ENCODE data around the gene CDC20. TPM values are rescaled to one million over a fixed set of nuclear protein-coding genes. Genes with fewer than 3 reads are reported as not detected.
A peak's percentile ranks its signal among the peaks of the same experiment; 100 is the strongest.

Gene CDC20
- total and polyA plus RNA-seq, 3 experiments from 2014 or later = 0.37 to 129 (median 118) TPM

GRCh38 chr1:43338001-43338400, 20.8 kb upstream of the CDC20 start:
- H3K4me1 Mint-ChIP-seq = no peaks in the 10 kb centered on the region
- no peak for DNase-seq
- ChIA-PET POLR2A (no interaction called here), CTCF (no interaction called here)
- no peaks in the 10 kb centered on the region for H3K9me3 ChIP-seq (ENCODE audit: low read length)
- no peaks in the 10 kb centered on the region for H3K36me3 Mint-ChIP-seq
- H3K27ac ChIP-seq (ENCODE audit: low read depth, low read length) = no peak overlapping the region
- H3K4me1 ChIP-seq (ENCODE audit: insufficient read depth, low read length) = no peaks in the 10 kb centered on the region
- no peaks in the 10 kb centered on the region for H3K27me3 ChIP-seq (ENCODE audit: insufficient read depth, low read length, poor library complexity, severe bottlenecking)
- H3K36me3 ChIP-seq (ENCODE audit: insufficient read depth, low read length) = no peaks in the 10 kb centered on the region
- H3K4me3 Mint-ChIP-seq = no peak overlapping the region
- H3K27ac Mint-ChIP-seq = no peak overlapping the region
- no peak overlapping the region for H3K4me3 ChIP-seq (ENCODE audit: low read length)
- H3K27me3 Mint-ChIP-seq = no peaks in the 10 kb centered on the region
- H3K9me3 Mint-ChIP-seq = no peaks in the 10 kb centered on the region

- no peak for DNase-seq
- H3K36me3 ChIP-seq (ENCODE audit: insufficient read depth, low read length) = no peaks in the 10 kb centered on the region
- no peaks in the 10 kb centered on the region for H3K9me3 Mint-ChIP-seq
- no peaks in the 10 kb centered on the region for H3K36me3 Mint-ChIP-seq
- H3K4me1 ChIP-seq (ENCODE audit: insufficient read depth, low read length) = no peaks in the 10 kb centered on the region
- no peaks in the 10 kb centered on the region for H3K27me3 ChIP-seq (ENCODE audit: insufficient read depth, low read length, poor library complexity, severe bottlenecking)
- H3K4me3 Mint-ChIP-seq = no peak overlapping the region
- H3K27ac Mint-ChIP-seq = no peak overlapping the region
- no peaks in the 10 kb centered on the region for H3K9me3 ChIP-seq (ENCODE audit: low read length)
- no peak overlapping the region for H3K4me3 ChIP-seq (ENCODE audit: low read length)
- CTCF ChIA-PET = no interaction called here
- POLR2A ChIA-PET = no interaction called here
- no peaks in the 10 kb centered on the region for H3K4me1 Mint-ChIP-seq
- H3K27me3 Mint-ChIP-seq = no peaks in the 10 kb centered on the region
- no peak overlapping the region for H3K27ac ChIP-seq (ENCODE audit: low read depth, low read length)
Measured at GRCh38 chr1:43339584-43340232, 19.1 kb upstream of the CDC20 start.

GRCh38 chr1:43340559-43340958, 18.2 kb upstream of the CDC20 start:
- POLR2A ChIA-PET = no interaction called here
- Histone ChIP-seq H3K27ac (ENCODE audit: low read depth, low read length) (no peak overlapping the region), H3K4me3 (ENCODE audit: low read length) (no peak overlapping the region), H3K4me1 (ENCODE audit: insufficient read depth, low read length) (no peaks in the 10 kb centered on the region), H3K9me3 (ENCODE audit: low read length) (no peaks in the 10 kb centered on the region), H3K27me3 (ENCODE audit: insufficient read depth, low read length, poor library complexity, severe bottlenecking) (no peaks in the 10 kb centered on the region), H3K36me3 (ENCODE audit: insufficient read depth, low read length) (no peaks in the 10 kb centered on the region)
- CTCF ChIA-PET = no interaction called here
- H3K36me3 Mint-ChIP-seq = no peaks in the 10 kb centered on the region
- no peak overlapping the region for H3K4me3 Mint-ChIP-seq
- peak overlapping the region in 1 of 8 donors; percentile 21 for H3K27ac Mint-ChIP-seq
- H3K4me1 Mint-ChIP-seq = no peaks in the 10 kb centered on the region
- no peak for DNase-seq
- no peaks in the 10 kb centered on the region for H3K9me3 Mint-ChIP-seq
- H3K27me3 Mint-ChIP-seq = no peaks in the 10 kb centered on the region

- H3K27me3 Mint-ChIP-seq = no peaks in the 10 kb centered on the region
- H3K36me3 ChIP-seq (ENCODE audit: insufficient read depth, low read length) = no peaks in the 10 kb centered on the region
- peak overlapping the region in 2 of 8 donors; percentile 4 to 6 for H3K27ac Mint-ChIP-seq
- H3K9me3 Mint-ChIP-seq = no peaks in the 10 kb centered on the region
- CTCF ChIA-PET = no interaction called here
- no peak overlapping the region for H3K4me3 ChIP-seq (ENCODE audit: low read length)
- peaks cover under 1% of the 10 kb centered on the region for H3K4me1 ChIP-seq (ENCODE audit: insufficient read depth, low read length)
- POLR2A ChIA-PET = no interaction called here
- H3K27me3 ChIP-seq (ENCODE audit: insufficient read depth, low read length, poor library complexity, severe bottlenecking) = no peaks in the 10 kb centered on the region
- H3K27ac ChIP-seq (ENCODE audit: low read depth, low read length) = no peak overlapping the region
- peaks cover under 1 to 3% (median 3%) of the 10 kb centered on the region in 3 donors for H3K4me1 Mint-ChIP-seq
- no peak overlapping the region for H3K4me3 Mint-ChIP-seq
- H3K9me3 ChIP-seq (ENCODE audit: low read length) = no peaks in the 10 kb centered on the region
- H3K36me3 Mint-ChIP-seq = no peaks in the 10 kb centered on the region
- no peak for DNase-seq
Measured at GRCh38 chr1:43344267-43344850, 14.4 kb upstream of the CDC20 start.

GRCh38 chr1:43345120-43345519, 13.7 kb upstream of the CDC20 start:
- H3K27me3 ChIP-seq (ENCODE audit: insufficient read depth, low read length, poor library complexity, severe bottlenecking) = no peaks in the 10 kb centered on the region
- H3K36me3 Mint-ChIP-seq = no peaks in the 10 kb centered on the region
- H3K36me3 ChIP-seq (ENCODE audit: insufficient read depth, low read length) = no peaks in the 10 kb centered on the region
- peaks cover 5 to 10% (median 9%) of the 10 kb centered on the region in 3 donors for H3K4me1 Mint-ChIP-seq
- CTCF ChIA-PET = no interaction called here
- POLR2A ChIA-PET = no interaction called here
- no peak overlapping the region for H3K4me3 ChIP-seq (ENCODE audit: low read length)
- no peak for DNase-seq
- no peaks in the 10 kb centered on the region for H3K9me3 ChIP-seq (ENCODE audit: low read length)
- peak overlapping the region in 1 of 7 donors; percentile 55 for H3K4me3 Mint-ChIP-seq
- H3K27me3 Mint-ChIP-seq = no peaks in the 10 kb centered on the region
- H3K27ac ChIP-seq (ENCODE audit: low read depth, low read length) = no peak overlapping the region
- H3K9me3 Mint-ChIP-seq = no peaks in the 10 kb centered on the region
- H3K4me1 ChIP-seq (ENCODE audit: insufficient read depth, low read length) = peaks cover 4% of the 10 kb centered on the region
- peak overlapping the region in 3 of 8 donors; percentile 35 to 66 (median 55) for H3K27ac Mint-ChIP-seq

GRCh38 chr1:43346636-43347035, 12.1 kb upstream of the CDC20 start:
- H3K36me3 Mint-ChIP-seq = no peaks in the 10 kb centered on the region
- H3K9me3 Mint-ChIP-seq = no peaks in the 10 kb centered on the region
- peaks cover 5 to 10% (median 9%) of the 10 kb centered on the region in 3 donors for H3K4me1 Mint-ChIP-seq
- no peak overlapping the region for H3K4me3 ChIP-seq (ENCODE audit: low read length)
- no peak overlapping the region for H3K27ac ChIP-seq (ENCODE audit: low read depth, low read length)
- no peaks in the 10 kb centered on the region for H3K27me3 Mint-ChIP-seq
- ChIA-PET CTCF (no interaction called here), POLR2A (no interaction called here)
- no peaks in the 10 kb centered on the region for H3K27me3 ChIP-seq (ENCODE audit: insufficient read depth, low read length, poor library complexity, severe bottlenecking)
- no peak overlapping the region for H3K4me3 Mint-ChIP-seq
- H3K27ac Mint-ChIP-seq = peak overlapping the region in 2 of 8 donors; percentile 30 to 91
- H3K9me3 ChIP-seq (ENCODE audit: low read length) = no peaks in the 10 kb centered on the region
- no peaks in the 10 kb centered on the region for H3K36me3 ChIP-seq (ENCODE audit: insufficient read depth, low read length)
- no peak for DNase-seq
- H3K4me1 ChIP-seq (ENCODE audit: insufficient read depth, low read length) = peaks cover 4% of the 10 kb centered on the region

GRCh38 chr1:43348343-43348808, 10.4 kb upstream of the CDC20 start:
- CTCF ChIA-PET = no interaction called here
- Histone ChIP-seq H3K4me3 (ENCODE audit: low read length) (no peak overlapping the region), H3K27ac (ENCODE audit: low read depth, low read length) (no peak overlapping the region), H3K4me1 (ENCODE audit: insufficient read depth, low read length) (peaks cover 4% of the 10 kb centered on the region), H3K27me3 (ENCODE audit: insufficient read depth, low read length, poor library complexity, severe bottlenecking) (no peaks in the 10 kb centered on the region), H3K9me3 (ENCODE audit: low read length) (no peaks in the 10 kb centered on the region), H3K36me3 (ENCODE audit: insufficient read depth, low read length) (no peaks in the 10 kb centered on the region)
- no peaks in the 10 kb centered on the region for H3K36me3 Mint-ChIP-seq
- DNase-seq = no peak
- peaks cover 5 to 10% (median 9%) of the 10 kb centered on the region in 3 donors for H3K4me1 Mint-ChIP-seq
- H3K27me3 Mint-ChIP-seq = no peaks in the 10 kb centered on the region
- no peaks in the 10 kb centered on the region for H3K9me3 Mint-ChIP-seq
- peak overlapping the region in 6 of 7 donors; percentile 30 to 72 (median 63) for H3K4me3 Mint-ChIP-seq
- H3K27ac Mint-ChIP-seq = peak overlapping the region in 6 of 8 donors; percentile 17 to 91 (median 65)
- POLR2A ChIA-PET = interaction anchor here (1.2 kb wide), 1 partner anchor 10 kb away, joined by 4 read pairs; the partner anchor contains the start of gene CDC20

GRCh38 chr1:43348809-43349593, 9.8 kb upstream of the CDC20 start:
- peaks cover 5 to 10% (median 9%) of the 10 kb centered on the region in 3 donors for H3K4me1 Mint-ChIP-seq
- CTCF ChIA-PET = no interaction called here
- H3K36me3 Mint-ChIP-seq = no peaks in the 10 kb centered on the region
- H3K27ac ChIP-seq (ENCODE audit: low read depth, low read length) = peak overlapping the region; percentile 57
- H3K4me1 ChIP-seq (ENCODE audit: insufficient read depth, low read length) = peaks cover 4% of the 10 kb centered on the region
- peak overlapping the region; percentile 76 to 91 (median 83) for H3K4me3 Mint-ChIP-seq
- H3K4me3 ChIP-seq (ENCODE audit: low read length) = peak overlapping the region; percentile 29
- H3K9me3 Mint-ChIP-seq = no peaks in the 10 kb centered on the region
- POLR2A ChIA-PET = interaction anchor here (1.2 kb wide), 1 partner anchor 10 kb away, joined by 4 read pairs; the partner anchor contains the start of gene CDC20
- H3K27me3 Mint-ChIP-seq = no peaks in the 10 kb centered on the region
- no peaks in the 10 kb centered on the region for H3K36me3 ChIP-seq (ENCODE audit: insufficient read depth, low read length)
- H3K27ac Mint-ChIP-seq = peak overlapping the region; percentile 79 to 99 (median 94)
- peak; percentile 68 to 83 (median 73) for DNase-seq
- H3K9me3 ChIP-seq (ENCODE audit: low read length) = no peaks in the 10 kb centered on the region
- H3K27me3 ChIP-seq (ENCODE audit: insufficient read depth, low read length, poor library complexity, severe bottlenecking) = no peaks in the 10 kb centered on the region

Measured in CD8-positive, alpha-beta memory T cell (primary cell).